Fibroblast of the aortic adventitia (primary cell): ENCODE results near the gene ITIH5. TPM values are rescaled to one million over a fixed set of nuclear protein-coding genes. Genes with fewer than 3 reads are reported as not detected.

Experiments used
- DNase-seq: peaks from one replicate; pipeline ENCODE4 v3.0.0-alpha.2; 2010; ENCODE audit warnings: low read depth
- H3K4me3 ChIP-seq: 2 replicates; pipeline ENCODE4 v1.5.1; 2011; ENCODE audit warnings: low read depth, mild to moderate bottlenecking, control low read depth, low read length, moderate library complexity
- CTCF ChIP-seq: IDR thresholded peaks from 2 replicates; pipeline ENCODE4 v1.5.1; 2011; ENCODE audit warnings: mild to moderate bottlenecking, low read length, control low read depth, inconsistent platforms; ENCODE audit not compliant: insufficient read depth
- total RNA-seq: library from RNA; depleted of rRNA; stranded (reverse); fragments of >200 nt; gene quantifications from 2 replicates; pipeline ENCODE4 v1.2.3, GENCODE V29; 2012; ENCODE audit warnings: low replicate concordance

Gene ITIH5
- total RNA-seq, 1 donor: 0.09 TPM

DNA sequence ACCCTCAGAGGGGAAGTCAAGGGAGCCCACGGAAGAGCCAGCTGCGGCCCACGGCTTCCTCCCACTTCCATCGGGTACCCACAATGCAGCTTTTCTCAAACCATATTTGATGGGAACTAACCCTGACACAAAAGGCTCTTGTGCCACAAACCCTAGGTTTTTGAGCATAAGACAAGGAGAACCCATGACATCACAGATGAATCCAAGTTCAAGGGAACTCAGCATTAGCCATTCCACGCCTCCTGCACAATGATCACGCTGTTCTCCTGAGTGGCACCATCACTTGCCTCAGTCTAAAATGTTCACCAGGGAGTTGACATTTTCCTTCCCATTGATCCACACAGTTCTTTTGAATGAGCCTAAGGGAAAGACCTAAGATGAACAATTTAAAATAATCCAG is 70.4 kb downstream of the ITIH5 start:
- H3K4me3 ChIP-seq: no peak overlapping the region
- no peak for TF ChIP-seq CTCF
- no peak for DNase-seq

DNA sequence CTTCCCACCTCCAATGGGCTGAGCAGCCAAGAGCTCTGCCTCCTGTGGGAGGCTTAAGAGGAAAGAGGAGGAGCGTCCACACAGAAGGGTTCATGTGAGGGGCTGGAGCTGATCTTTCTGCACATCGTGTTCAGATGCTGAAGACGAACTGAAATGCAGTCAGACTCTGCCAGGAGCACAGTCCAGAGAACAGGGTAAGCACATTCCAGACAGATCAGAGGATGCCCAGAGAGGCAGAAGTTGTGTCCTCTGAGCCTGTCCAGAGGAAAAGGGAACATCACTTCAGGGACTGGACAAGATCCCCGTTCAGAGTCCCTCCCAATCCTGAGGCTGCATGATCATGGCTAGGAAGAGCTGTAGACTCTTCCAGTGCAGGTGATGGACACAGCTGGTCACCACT is 72.9 kb downstream of the ITIH5 start:
- no peak overlapping the region for H3K4me3 ChIP-seq
- DNase-seq: no peak
- no peak for TF ChIP-seq CTCF

GRCh38 chr10:7593063-7593462 is 73.7 kb downstream of the ITIH5 start:
- no peak for DNase-seq
- no peak overlapping the region for H3K4me3 ChIP-seq
- no peak for TF ChIP-seq CTCF

- no peak for DNase-seq
- H3K4me3 ChIP-seq: no peak overlapping the region
- TF ChIP-seq CTCF: no peak
Observed at GRCh38 chr10:7592627-7593026, 74.1 kb downstream of the ITIH5 start.

DNA sequence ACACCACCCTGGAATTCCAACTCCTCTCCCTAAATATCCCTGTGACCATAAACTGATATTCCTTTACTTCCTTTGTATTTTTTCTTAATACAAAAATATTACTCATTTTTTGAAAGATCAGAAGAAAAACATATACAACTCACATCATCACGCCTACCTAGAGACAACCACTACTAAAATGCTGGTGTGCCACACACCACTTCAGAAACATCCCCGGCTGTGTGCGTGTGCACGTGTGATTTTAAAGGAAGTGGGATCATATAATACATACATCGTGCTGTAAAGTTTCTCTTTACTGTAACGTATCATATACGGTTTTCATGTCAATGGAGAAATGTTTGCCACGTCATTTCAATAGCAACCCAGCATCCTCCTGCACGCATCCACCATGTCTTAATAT is 76.5 kb downstream of the ITIH5 start:
- H3K4me3 ChIP-seq: no peak overlapping the region
- no peak for TF ChIP-seq CTCF

GRCh38 chr10:7589748-7590147 is 77.0 kb downstream of the ITIH5 start:
- no peak for DNase-seq
- TF ChIP-seq CTCF: no peak
- H3K4me3 ChIP-seq: no peak overlapping the region

More for the DNA sequence above, 76.5 kb downstream of the ITIH5 start:
- no peak for DNase-seq

DNA sequence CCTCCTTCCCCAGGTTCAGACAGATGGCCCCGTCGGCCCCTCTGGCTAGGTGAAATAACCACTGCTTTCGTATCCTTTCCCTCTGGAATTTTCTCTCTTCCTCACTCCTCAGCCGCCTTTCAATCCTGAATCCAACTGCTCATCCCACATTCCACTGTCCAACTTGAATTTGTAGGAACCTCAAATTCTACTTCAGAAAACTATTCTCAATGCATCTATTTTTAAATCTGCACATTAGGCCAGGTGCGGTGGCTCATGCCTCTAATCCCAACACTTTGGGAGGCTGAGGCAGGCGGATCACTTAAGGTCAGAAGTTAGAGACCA is 78.9 kb downstream of the ITIH5 start:
- no peak for DNase-seq
- TF ChIP-seq CTCF: no peak
- no peak overlapping the region for H3K4me3 ChIP-seq
